Stimulated activated naive B cell treated with anti-CD40 and anti-IgM and Interleukin-4, amounts not matched to agents 10 μg/mL and 1 μg/mL and 100 μg/mL, for 72 hours (primary cell): ENCODE results near the gene CTDNEP1.
A peak's percentile ranks its signal among the peaks of the same experiment; 100 is the strongest.

ENCODE experiments used
- ATAC-seq, 2 donors: fragments of 150-1000 bp; cut with Tn5 transposase; replicated peaks; 2 replicates each; pipeline ENCODE4 v1.10.0; 2021; ENCODE audit warnings: moderate library complexity in 1 of 2
- DNase-seq: peaks from one replicate; pipeline ENCODE4 v3.0.0; 2021
- H3K27ac Mint-ChIP-seq: one replicate; pipeline ENCODE4 v1.8.0; 2022; ENCODE audit warnings: mild to moderate bottlenecking, mixed read lengths
- H3K27me3 Mint-ChIP-seq, 2 donors: one replicate each; pipeline ENCODE4 v1.8.0; 2022; ENCODE audit warnings: mixed read lengths in 2 of 2
- H3K36me3 Mint-ChIP-seq, 2 donors: one replicate each; pipeline ENCODE4 v1.8.0; 2022; ENCODE audit warnings: mixed read lengths in 2 of 2, mild to moderate bottlenecking in 1 of 2
- H3K4me1 Mint-ChIP-seq, 2 donors: one replicate each; pipeline ENCODE4 v1.8.0; 2022; ENCODE audit warnings: mixed read lengths in 2 of 2, mild to moderate bottlenecking in 1 of 2
- H3K4me3 Mint-ChIP-seq, 2 donors: one replicate each; pipeline ENCODE4 v1.8.0; 2022; ENCODE audit warnings: mild to moderate bottlenecking in 2 of 2, mixed read lengths in 2 of 2, moderate library complexity in 1 of 2
- H3K9me3 Mint-ChIP-seq, 2 donors: one replicate each; pipeline ENCODE4 v1.8.0; 2022; ENCODE audit warnings: mixed read lengths in 2 of 2, mild to moderate bottlenecking in 1 of 2

Gene CTDNEP1

GRCh38 chr17:7260651-7261378 is 9.3 kb upstream of the CTDNEP1 start:
- DNase-seq (no peak), ATAC-seq (peak; percentile 66 to 67)
- H3K27ac Mint-ChIP-seq = no peak overlapping the region
- peaks cover 20 to 21% of the 10 kb centered on the region in 2 donors for H3K36me3 Mint-ChIP-seq
- peaks cover 18 to 35% of the 10 kb centered on the region in 2 donors for H3K4me1 Mint-ChIP-seq
- peaks cover 15 to 25% of the 10 kb centered on the region in 2 donors for H3K27me3 Mint-ChIP-seq
- peak overlapping the region; percentile 66 to 81 for H3K4me3 Mint-ChIP-seq
- no peaks in the 10 kb centered on the region for H3K9me3 Mint-ChIP-seq

- H3K4me3 Mint-ChIP-seq = peak overlapping the region; percentile 50 to 66
- peaks cover 18 to 35% of the 10 kb centered on the region in 2 donors for H3K4me1 Mint-ChIP-seq
- ATAC-seq (no peak), DNase-seq (no peak)
- H3K36me3 Mint-ChIP-seq = peaks cover 20 to 21% of the 10 kb centered on the region in 2 donors
- peak overlapping the region; percentile 81 for H3K27ac Mint-ChIP-seq
- H3K9me3 Mint-ChIP-seq = no peaks in the 10 kb centered on the region
- peaks cover 15 to 25% of the 10 kb centered on the region in 2 donors for H3K27me3 Mint-ChIP-seq
These were observed 8.6 kb upstream of the CTDNEP1 start for GRCh38 chr17:7260151-7260550.

- DNase-seq = no peak
These were observed 8.0 kb upstream of the CTDNEP1 start for GRCh38 chr17:7259555-7259889.

GRCh38 chr17:7258731-7259554 is 7.4 kb upstream of the CTDNEP1 start:
- peaks cover 27 to 28% of the 10 kb centered on the region in 2 donors for H3K36me3 Mint-ChIP-seq
- H3K27ac Mint-ChIP-seq = peak overlapping the region; percentile 20
- no peak overlapping the region for H3K4me3 Mint-ChIP-seq
- H3K27me3 Mint-ChIP-seq = peaks cover 13 to 21% of the 10 kb centered on the region in 2 donors
- ATAC-seq (no peak), DNase-seq (no peak)
- no peaks in the 10 kb centered on the region for H3K9me3 Mint-ChIP-seq
- peaks cover 18 to 40% of the 10 kb centered on the region in 2 donors for H3K4me1 Mint-ChIP-seq

More at GRCh38 chr17:7259555-7259889, 8.0 kb upstream of the CTDNEP1 start:
- Mint-ChIP-seq H3K27me3 (peaks cover 15 to 25% of the 10 kb centered on the region in 2 donors), H3K4me3 (no peak overlapping the region), H3K9me3 (no peaks in the 10 kb centered on the region), H3K4me1 (peaks cover 18 to 40% of the 10 kb centered on the region in 2 donors), H3K36me3 (peaks cover 25% of the 10 kb centered on the region in 2 donors), H3K27ac (peak overlapping the region; percentile 7)
- no peak for ATAC-seq

- H3K4me3 Mint-ChIP-seq = no peak overlapping the region
- DNase-seq (no peak), ATAC-seq (no peak)
- H3K36me3 Mint-ChIP-seq = peaks cover 33 to 44% of the 10 kb centered on the region in 2 donors
- peaks cover 0 to 3% of the 10 kb centered on the region in 2 donors for H3K27me3 Mint-ChIP-seq
- H3K27ac Mint-ChIP-seq = peak overlapping the region; percentile 88
- H3K4me1 Mint-ChIP-seq = peaks cover 19 to 40% of the 10 kb centered on the region in 2 donors
- H3K9me3 Mint-ChIP-seq = no peaks in the 10 kb centered on the region
These were observed 5.4 kb upstream of the CTDNEP1 start for GRCh38 chr17:7256766-7257456.

- DNase-seq (no peak), ATAC-seq (no peak)
- Mint-ChIP-seq H3K9me3 (no peaks in the 10 kb centered on the region), H3K4me3 (no peak overlapping the region), H3K36me3 (peaks cover 40 to 49% of the 10 kb centered on the region in 2 donors), H3K4me1 (peaks cover 14 to 41% of the 10 kb centered on the region in 2 donors), H3K27ac (no peak overlapping the region), H3K27me3 (no peaks in the 10 kb centered on the region)
These were observed 3.0 kb upstream of the CTDNEP1 start for GRCh38 chr17:7254511-7254910.

- ATAC-seq (no peak), DNase-seq (no peak)
- Mint-ChIP-seq H3K36me3 (peaks cover 36 to 46% of the 10 kb centered on the region in 2 donors), H3K4me3 (peak overlapping the region; percentile 92 to 98), H3K27me3 (no peaks in the 10 kb centered on the region), H3K27ac (peak overlapping the region; percentile 100), H3K9me3 (no peaks in the 10 kb centered on the region), H3K4me1 (peaks cover 23 to 53% of the 10 kb centered on the region in 2 donors)
These were observed 1.5 kb upstream of the CTDNEP1 start for GRCh38 chr17:7253082-7253481.

GRCh38 chr17:7252176-7253043 is 876 bp upstream of the CTDNEP1 start, which contains the start of gene ELP5:
Gene ELP5, plus strand, starts transcription at chr17:7252215. Its CDS starts 336 bp downstream, at chr17:7252551.
- Mint-ChIP-seq H3K27me3 (no peaks in the 10 kb centered on the region), H3K4me1 (peaks cover 23 to 53% of the 10 kb centered on the region in 2 donors), H3K36me3 (peaks cover 35 to 46% of the 10 kb centered on the region in 2 donors), H3K4me3 (peak within 1 kb of the TSS; percentile 92 to 98), H3K27ac (peak within 1 kb of the TSS; percentile 100), H3K9me3 (no peaks in the 10 kb centered on the region)
- ATAC-seq (peak; percentile 75 to 77), DNase-seq (peak; percentile 98)

GRCh38 chr17:7250695-7251627 is 573 bp downstream of the CTDNEP1 start:
- Mint-ChIP-seq H3K27ac (peak overlapping the region; percentile 100), H3K9me3 (no peaks in the 10 kb centered on the region), H3K27me3 (no peaks in the 10 kb centered on the region), H3K4me1 (peaks cover 26 to 65% of the 10 kb centered on the region in 2 donors), H3K36me3 (peaks cover 33 to 48% of the 10 kb centered on the region in 2 donors), H3K4me3 (peak overlapping the region; percentile 92 to 98)
- DNase-seq (peak; percentile 42), ATAC-seq (peak; percentile 16 to 22)

- Mint-ChIP-seq H3K9me3 (no peaks in the 10 kb centered on the region), H3K4me3 (peak overlapping the region; percentile 92 to 98), H3K27ac (peak overlapping the region; percentile 100), H3K4me1 (peaks cover 26 to 65% of the 10 kb centered on the region in 2 donors), H3K27me3 (no peaks in the 10 kb centered on the region), H3K36me3 (peaks cover 36 to 47% of the 10 kb centered on the region in 2 donors)
- DNase-seq (no peak), ATAC-seq (no peak)
These were observed 1.7 kb downstream of the CTDNEP1 start for GRCh38 chr17:7249830-7250229.

GRCh38 chr17:7249214-7249613 is 2.3 kb downstream of the CTDNEP1 start:
- Mint-ChIP-seq H3K36me3 (peaks cover 40 to 46% of the 10 kb centered on the region in 2 donors), H3K9me3 (no peaks in the 10 kb centered on the region), H3K4me3 (peak overlapping the region; percentile 92 to 98), H3K27ac (peak overlapping the region; percentile 22), H3K4me1 (peaks cover 26 to 60% of the 10 kb centered on the region in 2 donors), H3K27me3 (no peaks in the 10 kb centered on the region)
- DNase-seq (no peak), ATAC-seq (no peak)

GRCh38 chr17:7248796-7249195 is 2.7 kb downstream of the CTDNEP1 start:
- Mint-ChIP-seq H3K27ac (peak overlapping the region; percentile 16), H3K4me1 (peaks cover 26 to 60% of the 10 kb centered on the region in 2 donors), H3K36me3 (peaks cover 38 to 43% of the 10 kb centered on the region in 2 donors), H3K9me3 (no peaks in the 10 kb centered on the region), H3K27me3 (no peaks in the 10 kb centered on the region), H3K4me3 (peak overlapping the region in 1 of 2 donors; percentile 98)
- ATAC-seq (no peak), DNase-seq (no peak)
